ENCODE results near the gene ADAMTS16.

The ADAMTS16 gene

GRCh38 chr5:5100635-5101034 is 39.5 kb upstream of the ADAMTS16 start:
- no peak for ATAC-seq
- TF ChIP-seq PATZ1 (CRISPR knock-in tag; IDR thresholded peaks at IDR 0.05; ENCODE audit: borderline replicate concordance) (no peak), ISL1 (CRISPR knock-in tag; IDR thresholded peaks at IDR 0.05) (no peak), PPARA (CRISPR knock-in tag; IDR thresholded peaks at IDR 0.05; ENCODE audit: borderline replicate concordance) (no peak), ZNF8 (CRISPR knock-in tag; IDR thresholded peaks at IDR 0.05) (no peak), CSDC2 (CRISPR knock-in tag; IDR thresholded peaks at IDR 0.05) (no peak), ARNTL (CRISPR knock-in tag; IDR thresholded peaks at IDR 0.05; ENCODE audit: borderline replicate concordance, low read depth) (no peak), ZC3H10 (CRISPR knock-in tag; IDR thresholded peaks at IDR 0.05) (no peak), POU6F1 (CRISPR knock-in tag; IDR thresholded peaks at IDR 0.05; ENCODE audit: borderline replicate concordance, low read depth) (no peak), RARB (CRISPR knock-in tag; IDR thresholded peaks at IDR 0.05) (no peak), ZFP30 (CRISPR knock-in tag; IDR thresholded peaks at IDR 0.05) (no peak), ESRRG (CRISPR knock-in tag; IDR thresholded peaks at IDR 0.05) (no peak), SNAI2 (CRISPR knock-in tag; IDR thresholded peaks at IDR 0.05) (no peak), ZNF565 (CRISPR knock-in tag; conservative IDR thresholded peaks at IDR 0.05; ENCODE audit: low read depth) (no peak)

GRCh38 chr5:5101676-5102075 is 38.5 kb upstream of the ADAMTS16 start:
- no peak for ATAC-seq
- TF ChIP-seq PPARA (CRISPR knock-in tag; IDR thresholded peaks at IDR 0.05; ENCODE audit: borderline replicate concordance) (no peak), RARB (CRISPR knock-in tag; IDR thresholded peaks at IDR 0.05) (no peak), ZNF8 (CRISPR knock-in tag; IDR thresholded peaks at IDR 0.05) (no peak), SNAI2 (CRISPR knock-in tag; IDR thresholded peaks at IDR 0.05) (no peak), PATZ1 (CRISPR knock-in tag; IDR thresholded peaks at IDR 0.05; ENCODE audit: borderline replicate concordance) (no peak), TCF4 (CRISPR knock-in tag; IDR thresholded peaks at IDR 0.05; ENCODE audit: borderline replicate concordance) (no peak), BACH2 (CRISPR knock-in tag; IDR thresholded peaks at IDR 0.05; ENCODE audit: borderline replicate concordance) (no peak), ZFP3 (CRISPR knock-in tag; IDR thresholded peaks at IDR 0.05) (no peak)

- no peak for ATAC-seq
- TF ChIP-seq ZNF565 (CRISPR knock-in tag; conservative IDR thresholded peaks at IDR 0.05; ENCODE audit: low read depth) (no peak), PATZ1 (CRISPR knock-in tag; IDR thresholded peaks at IDR 0.05; ENCODE audit: borderline replicate concordance) (no peak), TCF4 (CRISPR knock-in tag; IDR thresholded peaks at IDR 0.05; ENCODE audit: borderline replicate concordance) (no peak)
Measured at GRCh38 chr5:5103245-5103644, 36.9 kb upstream of the ADAMTS16 start.

GRCh38 chr5:5104550-5104949 is 35.6 kb upstream of the ADAMTS16 start:
- TF ChIP-seq ESRRG (CRISPR knock-in tag; IDR thresholded peaks at IDR 0.05) (no peak), ARNTL (CRISPR knock-in tag; IDR thresholded peaks at IDR 0.05; ENCODE audit: borderline replicate concordance, low read depth) (no peak)
- ATAC-seq = no peak

GRCh38 chr5:5105531-5105930 is 34.6 kb upstream of the ADAMTS16 start:
- ATAC-seq = no peak
- TF ChIP-seq PPARA (CRISPR knock-in tag; IDR thresholded peaks at IDR 0.05; ENCODE audit: borderline replicate concordance) = no peak
- TF ChIP-seq CSRNP3 (CRISPR knock-in tag; IDR thresholded peaks at IDR 0.05) = no peak
- TF ChIP-seq ESRRG (CRISPR knock-in tag; IDR thresholded peaks at IDR 0.05) = no peak
- TF ChIP-seq TCF4 (CRISPR knock-in tag; IDR thresholded peaks at IDR 0.05; ENCODE audit: borderline replicate concordance) = no peak
- TF ChIP-seq BACH2 (CRISPR knock-in tag; IDR thresholded peaks at IDR 0.05; ENCODE audit: borderline replicate concordance) = no peak
- TF ChIP-seq SNAI2 (CRISPR knock-in tag; IDR thresholded peaks at IDR 0.05) = no peak
- TF ChIP-seq OSR1 (CRISPR knock-in tag; IDR thresholded peaks at IDR 0.05) = no peak
- no peak for TF ChIP-seq GLIS3 (CRISPR knock-in tag; IDR thresholded peaks at IDR 0.05)
- no peak for TF ChIP-seq TSHZ2 (CRISPR knock-in tag; IDR thresholded peaks at IDR 0.05)
- TF ChIP-seq ZNF70 (CRISPR knock-in tag; IDR thresholded peaks at IDR 0.05) = no peak
- TF ChIP-seq ZFP30 (CRISPR knock-in tag; IDR thresholded peaks at IDR 0.05) = no peak
- no peak for TF ChIP-seq CSDC2 (CRISPR knock-in tag; IDR thresholded peaks at IDR 0.05)
- TF ChIP-seq TOX (CRISPR knock-in tag; IDR thresholded peaks at IDR 0.05; ENCODE audit: borderline replicate concordance) = no peak

Measured in SK-N-SH treated with all-trans-retinoic acid at 6 μM for 48 hours (cell line).